ENCODE measurements around the gene NDUFV1.

The NDUFV1 gene

GRCh38 chr11:67613960-67614715 is 7.4 kb downstream of the NDUFV1 start:
- peak; percentile 81 for ATAC-seq
- TF ChIP-seq, protein P1, sequence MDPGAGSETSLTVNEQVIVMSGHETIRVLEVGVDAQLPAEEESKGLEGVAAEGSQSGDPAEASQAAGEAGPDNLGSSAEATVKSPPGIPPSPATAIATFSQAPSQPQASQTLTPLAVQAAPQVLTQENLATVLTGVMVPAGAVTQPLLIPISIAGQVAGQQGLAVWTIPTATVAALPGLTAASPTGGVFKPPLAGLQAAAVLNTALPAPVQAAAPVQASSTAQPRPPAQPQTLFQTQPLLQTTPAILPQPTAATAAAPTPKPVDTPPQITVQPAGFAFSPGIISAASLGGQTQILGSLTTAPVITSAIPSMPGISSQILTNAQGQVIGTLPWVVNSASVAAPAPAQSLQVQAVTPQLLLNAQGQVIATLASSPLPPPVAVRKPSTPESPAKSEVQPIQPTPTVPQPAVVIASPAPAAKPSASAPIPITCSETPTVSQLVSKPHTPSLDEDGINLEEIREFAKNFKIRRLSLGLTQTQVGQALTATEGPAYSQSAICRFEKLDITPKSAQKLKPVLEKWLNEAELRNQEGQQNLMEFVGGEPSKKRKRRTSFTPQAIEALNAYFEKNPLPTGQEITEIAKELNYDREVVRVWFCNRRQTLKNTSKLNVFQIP (CRISPR knock-in tag; IDR thresholded peaks at IDR 0.05; ENCODE audit: borderline replicate concordance, low read depth) = no peak
- TF ChIP-seq ZNF8 (CRISPR knock-in tag; IDR thresholded peaks at IDR 0.05) (no peak), CSRNP3 (CRISPR knock-in tag; IDR thresholded peaks at IDR 0.05) (no peak), CREB5 (CRISPR knock-in tag; IDR thresholded peaks at IDR 0.05; ENCODE audit: low read depth) (no peak), ZFP3 (CRISPR knock-in tag; IDR thresholded peaks at IDR 0.05) (no peak), OSR1 (CRISPR knock-in tag; IDR thresholded peaks at IDR 0.05) (no peak), CSDC2 (CRISPR knock-in tag; IDR thresholded peaks at IDR 0.05) (no peak), SNAI2 (CRISPR knock-in tag; IDR thresholded peaks at IDR 0.05) (no peak), TOX (CRISPR knock-in tag; IDR thresholded peaks at IDR 0.05; ENCODE audit: borderline replicate concordance) (no peak), ZNF70 (CRISPR knock-in tag; IDR thresholded peaks at IDR 0.05) (no peak), ZC3H10 (CRISPR knock-in tag; IDR thresholded peaks at IDR 0.05) (no peak), PATZ1 (CRISPR knock-in tag; IDR thresholded peaks at IDR 0.05; ENCODE audit: borderline replicate concordance) (no peak), ZNF565 (CRISPR knock-in tag; conservative IDR thresholded peaks at IDR 0.05; ENCODE audit: low read depth) (no peak), GLIS3 (CRISPR knock-in tag; IDR thresholded peaks at IDR 0.05) (no peak), BACH2 (CRISPR knock-in tag; IDR thresholded peaks at IDR 0.05; ENCODE audit: borderline replicate concordance) (no peak), ISL1 (CRISPR knock-in tag; IDR thresholded peaks at IDR 0.05) (no peak), ARNTL (CRISPR knock-in tag; IDR thresholded peaks at IDR 0.05; ENCODE audit: borderline replicate concordance, low read depth) (no peak), RARB (CRISPR knock-in tag; IDR thresholded peaks at IDR 0.05) (no peak)
- TF ChIP-seq, protein P2, sequence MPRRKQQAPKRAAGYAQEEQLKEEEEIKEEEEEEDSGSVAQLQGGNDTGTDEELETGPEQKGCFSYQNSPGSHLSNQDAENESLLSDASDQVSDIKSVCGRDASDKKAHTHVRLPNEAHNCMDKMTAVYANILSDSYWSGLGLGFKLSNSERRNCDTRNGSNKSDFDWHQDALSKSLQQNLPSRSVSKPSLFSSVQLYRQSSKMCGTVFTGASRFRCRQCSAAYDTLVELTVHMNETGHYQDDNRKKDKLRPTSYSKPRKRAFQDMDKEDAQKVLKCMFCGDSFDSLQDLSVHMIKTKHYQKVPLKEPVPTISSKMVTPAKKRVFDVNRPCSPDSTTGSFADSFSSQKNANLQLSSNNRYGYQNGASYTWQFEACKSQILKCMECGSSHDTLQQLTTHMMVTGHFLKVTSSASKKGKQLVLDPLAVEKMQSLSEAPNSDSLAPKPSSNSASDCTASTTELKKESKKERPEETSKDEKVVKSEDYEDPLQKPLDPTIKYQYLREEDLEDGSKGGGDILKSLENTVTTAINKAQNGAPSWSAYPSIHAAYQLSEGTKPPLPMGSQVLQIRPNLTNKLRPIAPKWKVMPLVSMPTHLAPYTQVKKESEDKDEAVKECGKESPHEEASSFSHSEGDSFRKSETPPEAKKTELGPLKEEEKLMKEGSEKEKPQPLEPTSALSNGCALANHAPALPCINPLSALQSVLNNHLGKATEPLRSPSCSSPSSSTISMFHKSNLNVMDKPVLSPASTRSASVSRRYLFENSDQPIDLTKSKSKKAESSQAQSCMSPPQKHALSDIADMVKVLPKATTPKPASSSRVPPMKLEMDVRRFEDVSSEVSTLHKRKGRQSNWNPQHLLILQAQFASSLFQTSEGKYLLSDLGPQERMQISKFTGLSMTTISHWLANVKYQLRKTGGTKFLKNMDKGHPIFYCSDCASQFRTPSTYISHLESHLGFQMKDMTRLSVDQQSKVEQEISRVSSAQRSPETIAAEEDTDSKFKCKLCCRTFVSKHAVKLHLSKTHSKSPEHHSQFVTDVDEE (CRISPR knock-in tag; IDR thresholded peaks at IDR 0.05) = no peak

DNA sequence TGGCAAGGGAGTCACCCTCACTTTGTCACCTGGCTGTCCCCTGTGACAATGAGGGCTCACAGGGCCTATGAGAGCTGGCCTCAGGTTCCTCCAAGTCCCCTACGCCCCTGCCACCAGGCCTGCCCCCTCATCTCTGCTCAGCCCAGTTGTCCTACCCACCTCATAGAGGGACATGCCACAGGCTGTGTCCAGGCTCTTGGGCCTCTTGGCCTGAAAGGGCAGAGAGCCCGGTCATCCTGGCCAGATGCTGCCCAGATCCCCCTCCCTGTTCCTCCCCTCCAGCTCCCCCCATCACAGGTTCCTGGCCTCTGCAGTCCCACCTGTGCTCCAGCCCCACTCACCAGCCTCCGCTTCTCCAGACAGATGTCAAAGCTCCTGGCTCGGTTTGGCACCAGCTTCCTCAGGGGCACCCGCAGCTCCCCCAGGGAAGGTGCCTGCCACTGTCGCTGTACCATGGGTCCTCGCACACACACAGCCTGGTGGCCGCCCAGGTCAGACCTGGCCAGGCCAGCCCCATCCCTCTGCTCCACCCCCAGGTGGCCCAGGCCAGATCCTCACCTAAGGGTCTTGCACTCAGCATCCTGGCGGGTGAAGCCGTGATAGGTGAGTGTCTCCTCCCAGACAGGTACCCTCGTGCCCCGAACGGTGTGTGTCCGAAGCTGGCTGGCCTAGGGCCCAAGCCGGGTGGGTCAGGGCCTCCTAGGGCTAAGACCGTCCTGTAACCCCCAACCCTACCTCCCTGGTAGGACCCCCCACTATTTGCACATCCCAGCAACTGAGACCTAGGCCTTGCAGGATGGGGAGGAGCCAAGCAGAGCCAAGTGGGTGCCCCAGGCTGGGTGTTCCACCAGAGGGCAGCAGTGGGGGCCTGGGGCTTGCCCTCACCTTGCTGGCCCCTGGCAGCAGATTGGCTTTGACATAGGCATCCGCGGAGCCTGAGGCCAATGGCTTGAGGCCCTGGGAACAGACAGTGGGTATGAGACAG is 8.3 kb downstream of the NDUFV1 start:
- ATAC-seq = peak; percentile 78
- TF ChIP-seq, protein P1 (CRISPR knock-in tag; IDR thresholded peaks at IDR 0.05; ENCODE audit: borderline replicate concordance, low read depth) = no peak
- TF ChIP-seq PPARA (CRISPR knock-in tag; IDR thresholded peaks at IDR 0.05; ENCODE audit: borderline replicate concordance) (no peak), TCF4 (CRISPR knock-in tag; IDR thresholded peaks at IDR 0.05; ENCODE audit: borderline replicate concordance) (no peak), ZNF8 (CRISPR knock-in tag; IDR thresholded peaks at IDR 0.05) (no peak), ZFP30 (CRISPR knock-in tag; IDR thresholded peaks at IDR 0.05) (no peak), ZFP3 (CRISPR knock-in tag; IDR thresholded peaks at IDR 0.05) (no peak), CSRNP3 (CRISPR knock-in tag; IDR thresholded peaks at IDR 0.05) (no peak), ZC3H10 (CRISPR knock-in tag; IDR thresholded peaks at IDR 0.05) (no peak), ZNF565 (CRISPR knock-in tag; conservative IDR thresholded peaks at IDR 0.05; ENCODE audit: low read depth) (no peak)
